ENCODE data around the gene LINC01488. TPM values are rescaled to one million over a fixed set of nuclear protein-coding genes. Genes with fewer than 3 reads are reported as not detected.

LINC01488 gene
- total and polyA plus RNA-seq, 4 donors: not detected

DNA sequence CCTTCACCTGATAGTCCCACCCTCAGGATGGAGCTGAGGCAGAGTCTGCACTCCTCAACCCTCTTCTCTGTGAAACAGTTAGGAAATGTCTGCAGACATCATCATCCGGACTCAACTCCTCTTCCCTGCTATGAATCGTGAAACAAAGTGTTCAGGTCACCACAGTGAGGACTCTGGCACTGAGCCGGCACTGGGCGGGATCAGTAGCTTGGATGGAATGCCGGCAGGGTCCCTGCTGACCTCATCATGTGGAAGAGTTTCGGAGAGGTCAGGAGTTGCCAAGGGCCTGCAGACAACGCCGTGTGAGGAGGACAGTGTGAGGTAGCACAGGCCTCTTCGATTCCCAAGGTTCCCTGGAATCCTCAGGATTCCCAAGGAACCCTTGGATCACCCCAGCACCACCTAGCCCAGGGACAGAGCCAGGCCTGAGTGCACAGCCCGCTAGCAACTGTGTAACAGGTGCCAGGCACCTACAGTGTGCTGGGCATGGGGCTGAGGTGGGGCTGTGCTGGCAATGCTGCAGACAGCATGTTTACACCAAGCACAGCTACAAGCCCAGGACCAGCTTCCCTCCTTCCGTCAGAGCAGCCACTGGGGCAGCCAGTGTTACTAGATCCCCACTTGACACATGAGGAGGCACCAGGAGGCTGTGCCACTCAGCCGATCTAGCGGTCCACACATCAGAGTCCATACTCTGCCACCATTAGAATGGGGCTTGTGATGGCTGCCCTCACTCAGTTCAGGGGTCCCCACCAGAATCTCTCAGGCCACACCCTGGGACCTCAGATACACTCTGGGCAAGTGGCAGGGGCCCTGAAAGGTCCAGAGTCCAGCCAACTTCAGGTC, 693 bp upstream of the LINC01488 start:
- no peak overlapping the region for H3K27ac ChIP-seq (ENCODE audit: low read depth in 1 of 2, low read length in 2 of 2)
- H3K4me3 ChIP-seq (ENCODE audit: low read length in 2 of 2): no peak overlapping the region
- H3K4me1 ChIP-seq (ENCODE audit: control insufficient read depth in 1 of 2, insufficient read depth in 2 of 2, low read length in 2 of 2): no peaks in the 10 kb centered on the region
- no peaks in the 10 kb centered on the region for H3K9me3 ChIP-seq (ENCODE audit: control insufficient read depth, low read length)
- DNase-seq: peak; percentile 55 to 87
- ATAC-seq (ENCODE audit: low FRiP score): peak; percentile 5
- 41 to 48% methylated on average over 13 of the region's 13 CpGs for WGBS, 2 donors
- H3K36me3 ChIP-seq (ENCODE audit: control insufficient read depth in 1 of 2, insufficient read depth in 2 of 2, low read length in 1 of 2): no peaks in the 10 kb centered on the region
- H3K27me3 ChIP-seq (ENCODE audit: control insufficient read depth in 1 of 2, insufficient read depth in 2 of 2, low read length in 1 of 2): no peaks in the 10 kb centered on the region
- intact Hi-C loops (cut with DNase I): no loop called here

DNA sequence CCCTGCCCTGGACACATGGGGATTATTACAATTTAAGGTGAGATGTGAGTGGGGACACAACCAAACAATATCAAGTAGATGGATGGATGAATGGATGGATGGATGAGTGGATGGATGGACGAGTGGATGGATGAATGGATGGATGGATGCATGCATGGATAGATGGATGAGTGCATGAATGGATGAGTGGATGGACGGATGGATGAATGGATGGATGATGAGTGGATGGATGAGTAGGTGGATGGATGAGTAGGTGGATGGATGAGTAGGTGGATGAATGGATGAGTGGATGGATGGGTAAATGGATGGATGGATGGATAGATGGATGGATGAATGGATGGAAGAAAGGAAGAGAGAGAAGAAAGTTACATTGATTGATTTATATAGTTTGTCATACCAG, 859 bp downstream of the LINC01488 start:
- H3K4me1 ChIP-seq (ENCODE audit: control insufficient read depth in 1 of 2, insufficient read depth in 2 of 2, low read length in 2 of 2): no peaks in the 10 kb centered on the region
- H3K4me3 ChIP-seq (ENCODE audit: low read length in 2 of 2): no peak overlapping the region
- H3K27ac ChIP-seq (ENCODE audit: low read depth in 1 of 2, low read length in 2 of 2): no peak overlapping the region
- DNase-seq (no peak), ATAC-seq (ENCODE audit: low FRiP score) (no peak)
- H3K27me3 ChIP-seq (ENCODE audit: control insufficient read depth in 1 of 2, insufficient read depth in 2 of 2, low read length in 1 of 2): no peaks in the 10 kb centered on the region
- no peaks in the 10 kb centered on the region for H3K9me3 ChIP-seq (ENCODE audit: control insufficient read depth, low read length)
- intact Hi-C loops (cut with DNase I): no loop called here
- WGBS, 2 donors: 91 to 95% methylated on average over 2 of the region's 2 CpGs
- H3K36me3 ChIP-seq (ENCODE audit: control insufficient read depth in 1 of 2, insufficient read depth in 2 of 2, low read length in 1 of 2): no peaks in the 10 kb centered on the region

- DNase-seq: peak in 1 of 2 donors; percentile 44
- H3K27me3 ChIP-seq (ENCODE audit: control insufficient read depth in 1 of 2, insufficient read depth in 2 of 2, low read length in 1 of 2): no peaks in the 10 kb centered on the region
- no peak overlapping the region for H3K4me3 ChIP-seq (ENCODE audit: low read length in 2 of 2)
- no peak for ATAC-seq (ENCODE audit: low FRiP score)
- H3K27ac ChIP-seq (ENCODE audit: low read depth in 1 of 2, low read length in 2 of 2): no peak overlapping the region
- intact Hi-C loops (cut with DNase I): no loop called here
- H3K9me3 ChIP-seq (ENCODE audit: control insufficient read depth, low read length): no peaks in the 10 kb centered on the region
- WGBS, 2 donors: 95 to 96% methylated on average over 3 of the region's 3 CpGs
- H3K36me3 ChIP-seq (ENCODE audit: control insufficient read depth in 1 of 2, insufficient read depth in 2 of 2, low read length in 1 of 2): no peaks in the 10 kb centered on the region
- no peaks in the 10 kb centered on the region for H3K4me1 ChIP-seq (ENCODE audit: control insufficient read depth in 1 of 2, insufficient read depth in 2 of 2, low read length in 2 of 2)
Measured at GRCh38 chr11:69483170-69483569, 1.7 kb downstream of the LINC01488 start.

- ATAC-seq (ENCODE audit: low FRiP score): no peak
- no peaks in the 10 kb centered on the region for H3K36me3 ChIP-seq (ENCODE audit: control insufficient read depth in 1 of 2, insufficient read depth in 2 of 2, low read length in 1 of 2)
- H3K27me3 ChIP-seq (ENCODE audit: control insufficient read depth in 1 of 2, insufficient read depth in 2 of 2, low read length in 1 of 2): no peaks in the 10 kb centered on the region
- DNase-seq: peak; percentile 24 to 68
- H3K9me3 ChIP-seq (ENCODE audit: control insufficient read depth, low read length): no peaks in the 10 kb centered on the region
- intact Hi-C loops (cut with DNase I): no loop called here
- H3K27ac ChIP-seq (ENCODE audit: low read depth in 1 of 2, low read length in 2 of 2): no peak overlapping the region
- 96 to 97% methylated on average over 25 of the region's 25 CpGs for WGBS, 2 donors
- no peak overlapping the region for H3K4me3 ChIP-seq (ENCODE audit: low read length in 2 of 2)
- no peaks in the 10 kb centered on the region for H3K4me1 ChIP-seq (ENCODE audit: control insufficient read depth in 1 of 2, insufficient read depth in 2 of 2, low read length in 2 of 2)
Measured at GRCh38 chr11:69483691-69484426, 2.4 kb downstream of the LINC01488 start.

GRCh38 chr11:69484427-69485259, 3.2 kb downstream of the LINC01488 start:
- intact Hi-C loops (cut with DNase I): no loop called here
- Histone ChIP-seq H3K4me3 (ENCODE audit: low read length in 2 of 2) (no peak overlapping the region), H3K9me3 (ENCODE audit: control insufficient read depth, low read length) (no peaks in the 10 kb centered on the region), H3K4me1 (ENCODE audit: control insufficient read depth in 1 of 2, insufficient read depth in 2 of 2, low read length in 2 of 2) (no peaks in the 10 kb centered on the region), H3K27me3 (ENCODE audit: control insufficient read depth in 1 of 2, insufficient read depth in 2 of 2, low read length in 1 of 2) (no peaks in the 10 kb centered on the region), H3K36me3 (ENCODE audit: control insufficient read depth in 1 of 2, insufficient read depth in 2 of 2, low read length in 1 of 2) (no peaks in the 10 kb centered on the region), H3K27ac (ENCODE audit: low read depth in 1 of 2, low read length in 2 of 2) (no peak overlapping the region)
- DNase-seq: peak; percentile 18 to 62
- no peak for ATAC-seq (ENCODE audit: low FRiP score)
- 93 to 94% methylated on average over 13 of the region's 13 CpGs for WGBS, 2 donors

- Histone ChIP-seq H3K27ac (ENCODE audit: low read depth in 1 of 2, low read length in 2 of 2) (no peak overlapping the region), H3K9me3 (ENCODE audit: control insufficient read depth, low read length) (no peaks in the 10 kb centered on the region), H3K4me1 (ENCODE audit: control insufficient read depth in 1 of 2, insufficient read depth in 2 of 2, low read length in 2 of 2) (no peaks in the 10 kb centered on the region), H3K36me3 (ENCODE audit: control insufficient read depth in 1 of 2, insufficient read depth in 2 of 2, low read length in 1 of 2) (no peaks in the 10 kb centered on the region), H3K27me3 (ENCODE audit: control insufficient read depth in 1 of 2, insufficient read depth in 2 of 2, low read length in 1 of 2) (no peaks in the 10 kb centered on the region), H3K4me3 (ENCODE audit: low read length in 2 of 2) (no peak overlapping the region)
- 94 to 98% methylated on average over 11 of the region's 11 CpGs for WGBS, 2 donors
- DNase-seq: peak; percentile 35 to 58
- intact Hi-C loops (cut with DNase I): no loop called here
- ATAC-seq (ENCODE audit: low FRiP score): no peak
Measured at GRCh38 chr11:69485337-69486041, 4.0 kb downstream of the LINC01488 start.

- H3K27me3 ChIP-seq (ENCODE audit: control insufficient read depth in 1 of 2, insufficient read depth in 2 of 2, low read length in 1 of 2): no peaks in the 10 kb centered on the region
Measured at GRCh38 chr11:69486056-69486772, 4.8 kb downstream of the LINC01488 start.

More at GRCh38 chr11:69486056-69486772, 4.8 kb downstream of the LINC01488 start:
- no peaks in the 10 kb centered on the region for H3K4me1 ChIP-seq (ENCODE audit: control insufficient read depth in 1 of 2, insufficient read depth in 2 of 2, low read length in 2 of 2)
- no peaks in the 10 kb centered on the region for H3K9me3 ChIP-seq (ENCODE audit: control insufficient read depth, low read length)
- DNase-seq (peak; percentile 27 to 63), ATAC-seq (ENCODE audit: low FRiP score) (no peak)
- 73 to 78% methylated on average over 17 of the region's 17 CpGs for WGBS, 2 donors
- H3K36me3 ChIP-seq (ENCODE audit: control insufficient read depth in 1 of 2, insufficient read depth in 2 of 2, low read length in 1 of 2): no peaks in the 10 kb centered on the region
- intact Hi-C loops (cut with DNase I): no loop called here
- no peak overlapping the region for H3K4me3 ChIP-seq (ENCODE audit: low read length in 2 of 2)
- H3K27ac ChIP-seq (ENCODE audit: low read depth in 1 of 2, low read length in 2 of 2): no peak overlapping the region

Measured in aorta (tissue), 5 donors.